ENCODE measurements around the gene KRTAP5-8.
"Not testable (repeated sequence)": the region's sequence is repeated elsewhere in the genome, so short reads cannot be mapped to it uniquely, and the experiment has no call there.

Gene KRTAP5-8

DNA sequence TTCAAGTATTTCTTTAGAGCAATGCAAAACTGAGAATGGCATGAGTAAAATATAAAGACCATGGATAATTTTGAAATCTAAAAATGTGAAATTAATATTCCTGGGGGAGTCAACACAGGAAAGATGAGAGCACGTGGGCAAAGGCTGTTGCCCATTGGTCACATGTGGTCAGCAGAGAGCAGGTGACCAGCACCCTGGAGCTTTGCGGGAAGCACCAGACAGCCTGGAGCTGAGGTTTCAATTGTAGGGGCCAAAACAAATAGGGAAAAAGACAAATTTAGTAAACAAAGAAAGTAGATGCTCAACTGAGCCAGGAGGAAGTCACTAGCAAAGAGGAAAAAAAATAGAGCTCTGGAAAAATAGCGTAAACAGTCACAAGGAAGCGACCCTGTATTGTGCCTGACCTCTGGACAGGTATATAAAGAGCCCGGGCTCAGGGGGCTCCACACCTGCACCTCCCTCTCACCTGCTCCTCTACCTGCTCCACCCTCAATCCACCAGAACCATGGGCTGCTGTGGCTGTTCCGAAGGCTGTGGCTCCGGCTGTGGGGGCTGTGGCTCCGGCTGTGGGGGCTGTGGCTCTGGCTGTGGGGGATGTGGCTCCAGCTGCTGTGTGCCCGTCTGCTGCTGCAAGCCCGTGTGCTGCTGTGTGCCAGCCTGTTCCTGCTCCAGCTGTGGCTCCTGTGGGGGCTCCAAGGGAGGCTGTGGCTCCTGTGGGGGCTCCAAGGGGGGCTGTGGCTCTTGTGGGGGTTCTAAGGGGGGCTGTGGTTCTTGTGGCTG is 10.8 kb upstream of the KRTAP5-8 start, which contains the start of gene KRTAP5-7:
TSS of gene KRTAP5-7 (plus strand) at position 472 of the 780 bp plus-strand sequence. CDS start at position 506, 34 bp downstream.
- ATAC-seq (replicated peaks); H3K4me1 Mint-ChIP-seq (ENCODE audit: low read depth in 2 of 2); H3K27ac Mint-ChIP-seq; H3K4me3 Mint-ChIP-seq; H3K9me3 Mint-ChIP-seq; H3K36me3 Mint-ChIP-seq (ENCODE audit: insufficient read depth); DNase-seq: not testable (repeated sequence)
- H3K27me3 Mint-ChIP-seq: peaks cover 16 to 51% of the 10 kb centered on the region in 2 donors

DNA sequence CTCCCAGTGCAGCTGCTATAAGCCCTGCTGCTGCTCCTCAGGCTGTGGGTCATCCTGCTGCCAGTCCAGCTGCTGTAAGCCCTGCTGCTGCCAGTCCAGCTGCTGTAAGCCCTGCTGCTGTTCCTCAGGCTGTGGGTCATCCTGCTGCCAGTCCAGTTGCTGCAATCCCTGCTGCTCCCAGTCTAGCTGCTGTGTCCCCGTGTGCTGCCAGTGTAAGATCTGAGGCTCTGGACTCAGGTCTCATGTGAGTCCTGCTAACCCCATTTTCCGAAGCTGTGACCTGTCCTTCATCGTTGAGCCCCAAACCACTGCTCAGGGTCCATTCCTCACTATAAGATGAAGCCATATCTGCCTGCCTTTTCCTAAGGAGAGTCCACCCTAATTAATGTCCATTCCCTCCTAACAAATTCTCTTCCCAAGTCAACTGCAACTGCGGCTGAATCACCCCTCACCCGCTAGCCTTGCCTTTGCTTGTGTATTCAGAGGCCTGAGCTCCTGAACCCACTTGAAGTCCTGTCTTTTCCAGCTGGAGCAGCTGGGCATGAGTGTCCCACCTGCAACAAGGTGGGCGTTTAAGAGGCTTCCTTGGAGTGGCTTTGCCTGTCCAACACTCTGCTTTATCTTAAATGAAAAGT is 10.1 kb upstream of the KRTAP5-8 start:
- Mint-ChIP-seq H3K27me3 (peaks cover 16 to 57% of the 10 kb centered on the region in 2 donors), H3K4me1 (ENCODE audit: low read depth in 2 of 2) (no peaks in the 10 kb centered on the region), H3K4me3 (no peak overlapping the region), H3K36me3 (ENCODE audit: insufficient read depth) (no peaks in the 10 kb centered on the region), H3K27ac (no peak overlapping the region), H3K9me3 (no peaks in the 10 kb centered on the region)
- DNase-seq (no peak), ATAC-seq (replicated peaks) (no peak)

GRCh38 chr11:71530602-71531001 is 7.2 kb upstream of the KRTAP5-8 start:
- Mint-ChIP-seq H3K36me3 (ENCODE audit: insufficient read depth) (no peaks in the 10 kb centered on the region), H3K4me1 (ENCODE audit: low read depth in 2 of 2) (no peaks in the 10 kb centered on the region), H3K27ac (no peak overlapping the region), H3K9me3 (no peaks in the 10 kb centered on the region), H3K4me3 (no peak overlapping the region), H3K27me3 (peaks cover 16 to 61% of the 10 kb centered on the region in 2 donors)
- DNase-seq: no peak
- ATAC-seq (replicated peaks): peak; percentile 37

DNA sequence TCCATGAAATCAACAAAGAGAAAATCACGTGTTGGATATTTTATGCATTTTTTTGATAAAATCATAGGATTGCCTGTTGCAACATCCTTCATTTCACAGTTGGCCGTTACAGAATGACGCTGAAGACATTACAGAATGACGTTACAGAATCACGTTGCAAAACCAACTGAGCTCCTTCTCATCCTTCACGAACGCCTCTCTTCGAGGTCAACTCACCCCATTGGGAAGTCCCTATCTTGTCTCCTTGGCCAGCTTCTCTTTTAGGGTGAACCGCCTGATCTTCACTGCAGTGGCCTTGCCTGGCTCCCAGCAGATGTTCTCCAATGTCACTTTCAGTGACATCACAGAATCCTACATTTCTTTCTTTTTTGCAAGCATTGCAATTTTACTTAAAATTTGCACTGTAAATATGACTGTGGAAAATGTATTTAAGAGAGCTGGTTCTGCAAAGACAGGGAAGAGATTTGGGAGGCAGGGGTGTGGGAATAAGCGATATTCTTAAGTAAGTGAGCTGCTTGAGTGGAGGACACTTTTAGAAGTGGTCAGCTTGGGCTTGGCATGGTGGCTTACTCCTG is 5.7 kb upstream of the KRTAP5-8 start:
- Mint-ChIP-seq H3K4me1 (ENCODE audit: low read depth in 2 of 2) (no peaks in the 10 kb centered on the region), H3K9me3 (no peaks in the 10 kb centered on the region), H3K36me3 (ENCODE audit: insufficient read depth) (no peaks in the 10 kb centered on the region), H3K4me3 (no peak overlapping the region), H3K27me3 (peaks cover 11 to 61% of the 10 kb centered on the region in 2 donors), H3K27ac (no peak overlapping the region)
- ATAC-seq (replicated peaks) (no peak), DNase-seq (no peak)

GRCh38 chr11:71534711-71535608 is 2.9 kb upstream of the KRTAP5-8 start:
- not testable (repeated sequence) for H3K9me3 Mint-ChIP-seq; H3K36me3 Mint-ChIP-seq (ENCODE audit: insufficient read depth)
- peak overlapping the region in 1 of 2 donors; percentile 14 for H3K27ac Mint-ChIP-seq

GRCh38 chr11:71535825-71536224 is 2.0 kb upstream of the KRTAP5-8 start:
- H3K4me1 Mint-ChIP-seq (ENCODE audit: low read depth in 2 of 2): no peaks in the 10 kb centered on the region
- H3K27me3 Mint-ChIP-seq: peaks cover 23 to 68% of the 10 kb centered on the region in 2 donors
- no peak overlapping the region for H3K27ac Mint-ChIP-seq
- H3K36me3 Mint-ChIP-seq (ENCODE audit: insufficient read depth): no peaks in the 10 kb centered on the region
- DNase-seq (no peak), ATAC-seq (replicated peaks) (no peak)
- no peak overlapping the region for H3K4me3 Mint-ChIP-seq
- H3K9me3 Mint-ChIP-seq: peaks cover 1 to 5% of the 10 kb centered on the region in 2 donors

More at GRCh38 chr11:71534711-71535608, 2.9 kb upstream of the KRTAP5-8 start:
- DNase-seq; H3K4me1 Mint-ChIP-seq (ENCODE audit: low read depth in 2 of 2); ATAC-seq (replicated peaks); H3K4me3 Mint-ChIP-seq: not testable (repeated sequence)
- H3K27me3 Mint-ChIP-seq: peaks cover 20 to 66% of the 10 kb centered on the region in 2 donors

- DNase-seq (no peak), ATAC-seq (replicated peaks) (no peak)
- Mint-ChIP-seq H3K4me3 (no peak overlapping the region), H3K27me3 (peaks cover 30 to 70% of the 10 kb centered on the region in 2 donors), H3K27ac (no peak overlapping the region), H3K9me3 (peaks cover 1 to 8% of the 10 kb centered on the region in 2 donors), H3K4me1 (ENCODE audit: low read depth in 2 of 2) (no peaks in the 10 kb centered on the region), H3K36me3 (ENCODE audit: insufficient read depth) (no peaks in the 10 kb centered on the region)
Observed at GRCh38 chr11:71537537-71537936, 288 bp upstream of the KRTAP5-8 start.

- DNase-seq: no peak
- Mint-ChIP-seq H3K27ac (no peak overlapping the region), H3K36me3 (ENCODE audit: insufficient read depth) (no peaks in the 10 kb centered on the region), H3K9me3 (peaks cover 1 to 8% of the 10 kb centered on the region in 2 donors), H3K27me3 (peaks cover 30 to 80% of the 10 kb centered on the region in 2 donors), H3K4me1 (ENCODE audit: low read depth in 2 of 2) (peaks cover 1 to 5% of the 10 kb centered on the region in 2 donors), H3K4me3 (no peak overlapping the region)
- ATAC-seq (replicated peaks): no peak
Observed at GRCh38 chr11:71538666-71538990, 803 bp downstream of the KRTAP5-8 start.

GRCh38 chr11:71539017-71539416 is 1.2 kb downstream of the KRTAP5-8 start:
- no peak for DNase-seq
- Mint-ChIP-seq H3K27ac (no peak overlapping the region), H3K4me3 (no peak overlapping the region), H3K4me1 (ENCODE audit: low read depth in 2 of 2) (peaks cover 4 to 5% of the 10 kb centered on the region in 2 donors), H3K36me3 (ENCODE audit: insufficient read depth) (no peaks in the 10 kb centered on the region), H3K9me3 (peaks cover 1 to 8% of the 10 kb centered on the region in 2 donors), H3K27me3 (peaks cover 30 to 84% of the 10 kb centered on the region in 2 donors)
- no peak for ATAC-seq (replicated peaks)

- peaks cover 32 to 90% of the 10 kb centered on the region in 2 donors for H3K27me3 Mint-ChIP-seq
- H3K4me1 Mint-ChIP-seq (ENCODE audit: low read depth in 2 of 2); H3K4me3 Mint-ChIP-seq; H3K9me3 Mint-ChIP-seq; H3K27ac Mint-ChIP-seq; H3K36me3 Mint-ChIP-seq (ENCODE audit: insufficient read depth); DNase-seq; ATAC-seq (replicated peaks): not testable (repeated sequence)
Observed at GRCh38 chr11:71539971-71540370, 2.1 kb downstream of the KRTAP5-8 start.

- not testable (repeated sequence) for H3K27ac Mint-ChIP-seq; DNase-seq; ATAC-seq (replicated peaks); H3K4me1 Mint-ChIP-seq (ENCODE audit: low read depth in 2 of 2); H3K36me3 Mint-ChIP-seq (ENCODE audit: insufficient read depth); H3K4me3 Mint-ChIP-seq; H3K9me3 Mint-ChIP-seq
- peaks cover 38 to 90% of the 10 kb centered on the region in 2 donors for H3K27me3 Mint-ChIP-seq
Observed at GRCh38 chr11:71540521-71541304, 2.9 kb downstream of the KRTAP5-8 start.

- peaks cover 5 to 9% of the 10 kb centered on the region in 2 donors for H3K4me1 Mint-ChIP-seq (ENCODE audit: low read depth in 2 of 2)
- peaks cover 1 to 8% of the 10 kb centered on the region in 2 donors for H3K9me3 Mint-ChIP-seq
- H3K4me3 Mint-ChIP-seq: no peak overlapping the region
- no peaks in the 10 kb centered on the region for H3K36me3 Mint-ChIP-seq (ENCODE audit: insufficient read depth)
- ATAC-seq (replicated peaks) (no peak), DNase-seq (no peak)
- H3K27ac Mint-ChIP-seq: no peak overlapping the region
- peaks cover 41 to 88% of the 10 kb centered on the region in 2 donors for H3K27me3 Mint-ChIP-seq
Observed at GRCh38 chr11:71542382-71542781, 4.6 kb downstream of the KRTAP5-8 start.

All from effector memory CD8-positive, alpha-beta T cell (primary cell).